Tibial nerve (tissue), 3 donors: ENCODE measurements around the gene CD81.

Source experiments
- POLR2A ChIP-seq, 2 donors: fragments of 450-650 bp; IDR thresholded peaks; one replicate each; pipeline ENCODE4 v1.6.1; 2017; ENCODE audit warnings: antibody characterized with exemption in 2 of 2, mild to moderate bottlenecking in 2 of 2, moderate library complexity in 2 of 2
- TF ChIP-seq, protein P1 (sequence below), 5 experiments: fragments of 200-600 bp in 3 of 5; fragments of 450-650 bp in 2 of 5; sonication (generic) in 3 of 5; IDR thresholded peaks; one replicate each; pipeline ENCODE4 v1.5.1; 2016 to 2019; ENCODE audit warnings: antibody characterized with exemption in 5 of 5, mild to moderate bottlenecking in 3 of 5, moderate library complexity in 2 of 5

DNA sequence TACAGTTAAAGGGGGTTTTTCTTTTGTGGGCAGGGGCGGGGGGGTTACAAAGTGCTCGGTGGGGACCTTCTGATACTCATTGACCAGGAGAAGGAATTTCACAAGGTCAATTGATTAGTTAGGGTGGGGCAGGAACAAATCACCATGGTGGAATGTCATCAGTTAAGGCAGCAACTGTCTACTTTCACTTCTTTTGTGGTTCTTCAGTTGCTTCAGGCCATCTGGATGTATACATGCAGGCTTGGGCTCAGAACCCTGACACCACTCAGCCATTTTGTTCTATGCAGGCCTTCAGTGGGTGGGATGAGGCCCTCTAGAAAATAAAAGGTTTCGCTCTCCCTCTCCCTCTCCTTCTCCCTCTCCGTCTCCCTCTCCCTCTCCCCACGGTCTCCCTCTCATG, 45.7 kb upstream of the CD81 start:
- no peak for TF ChIP-seq POLR2A (IDR thresholded peaks at IDR 0.05)
- TF ChIP-seq, protein P1, sequence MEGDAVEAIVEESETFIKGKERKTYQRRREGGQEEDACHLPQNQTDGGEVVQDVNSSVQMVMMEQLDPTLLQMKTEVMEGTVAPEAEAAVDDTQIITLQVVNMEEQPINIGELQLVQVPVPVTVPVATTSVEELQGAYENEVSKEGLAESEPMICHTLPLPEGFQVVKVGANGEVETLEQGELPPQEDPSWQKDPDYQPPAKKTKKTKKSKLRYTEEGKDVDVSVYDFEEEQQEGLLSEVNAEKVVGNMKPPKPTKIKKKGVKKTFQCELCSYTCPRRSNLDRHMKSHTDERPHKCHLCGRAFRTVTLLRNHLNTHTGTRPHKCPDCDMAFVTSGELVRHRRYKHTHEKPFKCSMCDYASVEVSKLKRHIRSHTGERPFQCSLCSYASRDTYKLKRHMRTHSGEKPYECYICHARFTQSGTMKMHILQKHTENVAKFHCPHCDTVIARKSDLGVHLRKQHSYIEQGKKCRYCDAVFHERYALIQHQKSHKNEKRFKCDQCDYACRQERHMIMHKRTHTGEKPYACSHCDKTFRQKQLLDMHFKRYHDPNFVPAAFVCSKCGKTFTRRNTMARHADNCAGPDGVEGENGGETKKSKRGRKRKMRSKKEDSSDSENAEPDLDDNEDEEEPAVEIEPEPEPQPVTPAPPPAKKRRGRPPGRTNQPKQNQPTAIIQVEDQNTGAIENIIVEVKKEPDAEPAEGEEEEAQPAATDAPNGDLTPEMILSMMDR (IDR thresholded peaks at IDR 0.05): no peak
